SK-N-MC (cell line): ENCODE results near the gene DHFR2.

ENCODE experiments used
- EZH2 ChIP-seq: fragments of 200-600 bp; sonication (generic); IDR thresholded peaks from one replicate; pipeline ENCODE4 v1.6.1; 2017; ENCODE audit warnings: antibody characterized with exemption
- POLR2AphosphoS5 ChIP-seq: IDR thresholded peaks from 2 replicates; pipeline ENCODE4 v1.6.1; 2012; ENCODE audit warnings: mild to moderate bottlenecking, low read depth, low read length, borderline replicate concordance

GRCh38 chr3:94089126-94089525 is 26.4 kb upstream of the DHFR2 start:
- TF ChIP-seq POLR2AphosphoS5, result no peak
- no peak for TF ChIP-seq EZH2
